ENCODE data around the gene NLGN1.

GRCh38 chr3:173440514-173440913 lies 43.0 kb downstream of the NLGN1 start:
- no peak for TF ChIP-seq SIN3A (IDR thresholded peaks at IDR 0.05; ENCODE audit: borderline replicate concordance, insufficient read depth, low read length)
- no peak for TF ChIP-seq POLR2AphosphoS5 (IDR thresholded peaks at IDR 0.05; ENCODE audit: low read depth, low read length)
- TF ChIP-seq REST (IDR thresholded peaks at IDR 0.05; ENCODE audit: insufficient read depth in 1 of 2, low read depth in 2 of 2, low read length in 2 of 2) = no peak
- no peak for TF ChIP-seq TAF1 (IDR thresholded peaks at IDR 0.05; ENCODE audit: borderline replicate concordance, insufficient read depth, low read length)
